Activated CD8-positive, alpha-beta memory T cell treated with anti-CD3 and anti-CD28 coated beads, Interleukin-2, amount 50 U/mL, for 4 hours (primary cell): ENCODE data around the gene TRAF7.

Source experiments
- DNase-seq: peaks from one replicate; pipeline ENCODE4 v3.0.0-alpha.2; 2020

The TRAF7 gene

DNA sequence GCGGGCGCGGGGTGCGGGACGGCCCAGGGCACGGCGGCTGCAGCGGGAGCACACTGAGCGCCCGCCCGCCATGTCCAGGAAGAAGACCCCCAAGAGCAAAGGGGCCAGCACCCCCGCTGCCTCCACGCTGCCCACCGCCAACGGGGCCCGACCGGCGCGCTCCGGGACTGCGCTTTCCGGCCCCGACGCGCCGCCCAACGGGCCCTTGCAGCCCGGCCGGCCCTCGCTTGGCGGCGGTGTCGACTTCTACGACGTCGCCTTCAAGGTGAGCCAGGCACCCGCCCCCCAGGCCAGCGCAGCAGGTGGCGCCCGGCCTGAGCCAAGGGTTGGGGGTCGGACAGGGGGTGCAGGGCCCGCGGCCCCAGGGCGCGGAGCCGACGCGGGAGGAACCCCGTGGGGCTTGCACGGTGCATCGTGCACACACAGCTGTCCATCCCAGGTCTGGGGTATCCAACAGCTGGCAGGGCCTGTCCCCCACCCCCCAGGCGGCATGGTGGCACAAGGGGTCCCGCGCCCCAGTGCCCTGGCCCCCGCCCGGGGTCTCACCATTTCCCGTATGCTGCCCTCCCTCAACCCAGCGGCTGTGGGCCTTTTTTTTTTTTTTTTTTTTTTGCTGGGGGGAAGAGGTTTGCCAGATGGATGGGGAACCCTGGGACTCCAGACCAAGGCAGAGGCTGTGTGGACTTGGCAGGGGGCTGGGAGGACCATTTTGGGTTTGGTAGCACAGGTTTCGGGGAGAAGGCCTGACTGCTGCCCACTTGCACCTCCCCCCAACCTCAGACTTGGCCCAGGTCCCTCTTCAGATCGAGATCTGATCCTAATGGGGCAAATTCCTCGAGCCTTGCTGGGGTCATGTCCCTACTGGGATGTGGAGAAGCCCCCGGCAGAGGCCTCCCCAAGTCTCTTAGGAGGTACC lies 6.6 kb upstream of the TRAF7 start:
- no peak for DNase-seq

DNA sequence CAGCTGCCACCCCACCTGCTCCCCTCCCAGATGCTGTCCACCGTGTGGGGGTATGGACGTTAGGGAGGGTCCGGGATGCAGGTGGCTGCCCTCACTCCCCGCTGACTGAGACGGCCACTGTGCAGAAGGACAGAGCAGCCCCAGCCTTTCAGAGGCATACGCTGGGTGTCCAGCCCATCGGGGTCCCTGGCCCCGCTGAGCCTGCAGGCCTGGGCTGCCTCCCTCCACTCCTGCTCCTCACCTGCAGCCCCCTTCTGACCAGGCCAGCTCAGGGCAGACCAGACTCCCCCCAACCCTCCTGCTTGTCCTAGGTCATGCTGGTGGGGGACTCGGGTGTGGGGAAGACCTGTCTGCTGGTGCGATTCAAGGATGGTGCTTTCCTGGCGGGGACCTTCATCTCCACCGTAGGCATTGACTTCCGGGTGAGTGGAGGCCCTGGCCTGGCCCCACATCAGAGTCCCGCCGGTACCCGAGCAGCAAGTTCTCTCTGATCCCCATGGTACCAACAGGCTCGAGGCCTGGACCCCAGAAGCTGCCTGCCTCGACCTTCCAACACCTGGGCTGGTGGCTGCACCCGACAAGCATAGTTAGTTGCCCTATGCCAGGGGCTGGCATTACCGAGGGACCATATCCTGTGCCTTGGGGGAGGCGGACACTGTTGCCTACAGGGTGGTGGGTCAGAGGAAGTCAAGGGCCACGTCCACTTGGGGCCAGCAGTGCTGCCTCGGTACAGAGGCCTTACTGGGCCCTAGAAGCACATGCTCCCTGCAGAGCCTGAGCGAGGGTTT lies 5.8 kb upstream of the TRAF7 start:
- DNase-seq = no peak

DNA sequence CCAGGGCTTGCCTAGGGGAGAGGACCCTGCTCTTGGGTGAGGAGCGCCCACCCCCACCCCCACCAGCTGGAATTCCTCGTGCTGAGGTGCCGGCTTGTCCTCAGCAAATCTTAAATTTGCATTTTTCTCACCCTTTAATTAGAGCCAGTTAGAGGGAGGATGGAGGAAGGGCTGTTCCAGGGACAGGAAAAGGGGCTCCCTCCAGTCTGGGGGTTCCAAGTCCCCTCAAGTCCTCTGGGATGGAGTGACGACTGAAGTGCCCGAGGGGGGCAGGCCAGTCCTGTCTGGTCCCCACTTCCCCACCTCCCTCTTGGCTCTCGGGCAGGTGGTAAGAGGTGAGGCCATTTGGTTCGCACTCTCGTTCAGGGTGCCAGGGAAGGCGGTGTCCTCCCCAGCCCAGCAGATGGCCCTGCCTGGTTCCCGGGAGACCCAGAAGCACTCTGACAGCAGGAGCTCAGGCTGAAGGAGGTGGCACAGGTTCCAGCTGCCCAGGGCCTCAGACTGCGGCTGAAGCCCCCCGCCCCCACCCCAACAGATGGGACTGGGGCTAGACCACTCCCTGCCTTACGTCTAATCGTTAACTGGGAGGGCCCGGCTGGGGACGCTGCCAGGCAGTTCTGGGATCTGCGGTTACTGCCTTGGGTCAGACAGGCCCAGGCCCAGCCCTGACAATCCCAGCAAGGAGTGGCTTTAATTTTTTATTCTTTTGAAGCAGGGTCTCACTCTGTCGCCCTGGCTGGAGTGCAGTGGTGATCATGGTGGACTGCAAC lies 5.0 kb upstream of the TRAF7 start:
- no peak for DNase-seq

GRCh38 chr16:2151188-2152091 lies 4.1 kb upstream of the TRAF7 start:
- no peak for DNase-seq

- no peak for DNase-seq
Measured at GRCh38 chr16:2152695-2153506, 2.7 kb upstream of the TRAF7 start.

DNA sequence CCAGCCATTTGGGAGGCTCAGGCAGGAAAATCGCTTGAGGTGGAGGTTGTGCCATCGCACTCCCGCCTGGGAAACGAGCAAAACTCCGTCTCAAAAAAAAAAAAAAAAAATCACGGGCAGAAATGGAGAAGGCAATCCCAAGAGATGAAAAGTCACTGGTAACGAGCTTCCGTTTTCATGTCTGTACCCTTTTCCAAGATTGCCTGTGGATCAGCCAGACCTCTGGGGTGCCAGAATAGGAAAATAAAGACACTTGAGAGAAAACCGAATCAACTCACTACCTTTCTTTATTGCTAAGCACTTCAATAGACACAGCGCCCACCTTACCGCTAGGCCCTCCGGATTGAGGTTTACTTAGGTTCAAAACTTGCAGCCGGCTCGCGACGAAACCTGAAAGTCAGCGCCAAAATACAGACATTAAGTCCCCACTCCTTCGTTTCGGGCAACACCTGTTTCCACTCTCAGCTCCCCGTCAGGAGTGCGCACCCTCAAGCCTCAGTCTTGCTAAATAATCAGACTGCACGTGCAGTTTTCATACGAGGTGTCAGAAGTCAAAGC lies 970 bp upstream of the TRAF7 start:
- no peak for DNase-seq

- no peak for DNase-seq
Measured at GRCh38 chr16:2155977-2156848, 631 bp downstream of the TRAF7 start.

DNA sequence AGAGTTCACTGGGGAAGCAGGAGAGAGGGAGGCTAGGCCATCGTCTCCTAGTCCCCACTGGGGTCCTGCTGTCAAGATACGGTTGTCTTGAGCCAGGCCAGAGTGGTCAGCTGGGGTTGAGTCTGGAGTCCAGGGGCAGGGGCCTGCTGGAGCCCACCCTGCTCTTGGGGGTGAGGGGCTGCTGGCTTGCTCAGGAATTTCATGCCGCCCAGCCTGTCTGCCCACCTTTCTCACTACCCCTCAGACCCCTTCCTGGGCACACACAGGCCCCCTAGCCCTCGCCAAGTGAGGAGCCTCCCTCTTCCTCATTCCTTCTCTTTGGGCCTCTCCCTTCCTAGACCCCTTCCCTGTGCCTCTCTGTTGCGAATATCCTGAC lies 1.3 kb downstream of the TRAF7 start:
- DNase-seq = no peak

GRCh38 chr16:2157480-2158261 lies 2.1 kb downstream of the TRAF7 start:
- no peak for DNase-seq

DNA sequence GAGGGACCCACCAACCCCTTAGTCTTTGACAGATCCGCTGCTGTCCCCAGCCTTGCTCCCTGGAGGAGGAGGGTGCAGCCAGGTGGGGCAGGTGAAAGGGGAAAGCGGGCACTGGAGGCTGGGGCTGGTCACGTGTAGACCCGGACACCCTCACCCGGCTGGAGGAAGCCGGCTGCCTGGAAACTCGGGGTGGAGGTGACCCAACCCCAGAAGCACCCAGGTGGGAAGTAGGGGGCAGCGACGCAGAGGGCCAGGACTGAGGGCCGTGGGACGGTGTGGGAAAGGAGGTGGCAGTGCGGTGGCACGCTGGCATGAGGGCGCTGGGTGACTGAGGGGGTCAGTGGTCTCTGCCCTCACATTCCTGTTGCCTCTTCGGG lies 2.7 kb downstream of the TRAF7 start:
- no peak for DNase-seq

- no peak for DNase-seq
Measured at GRCh38 chr16:2159175-2159838, 3.7 kb downstream of the TRAF7 start.

GRCh38 chr16:2160915-2161551 lies 5.5 kb downstream of the TRAF7 start:
- no peak for DNase-seq

DNA sequence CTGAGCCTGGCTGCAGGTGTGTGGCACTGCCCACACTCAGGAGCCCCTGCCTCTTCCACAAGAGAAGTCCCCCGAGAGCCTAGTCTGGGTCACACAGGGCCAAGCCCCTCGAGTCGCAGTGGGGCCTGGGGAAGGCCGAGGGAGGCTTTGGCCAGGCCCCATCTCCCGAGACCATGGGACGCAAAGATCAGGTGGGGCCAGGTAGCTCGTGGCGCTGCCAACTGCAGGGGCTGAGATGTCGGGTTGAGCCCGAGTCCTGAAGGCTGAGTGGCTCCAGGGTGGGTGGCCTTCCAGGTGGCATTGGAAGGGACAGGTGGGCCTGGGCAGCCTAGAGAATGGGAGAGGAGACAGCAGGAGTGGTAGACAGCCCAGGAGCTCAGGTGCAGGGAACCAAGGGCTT lies 6.3 kb downstream of the TRAF7 start:
- DNase-seq = no peak

- DNase-seq = no peak
Measured at GRCh38 chr16:2162676-2163118, 7.1 kb downstream of the TRAF7 start.

DNA sequence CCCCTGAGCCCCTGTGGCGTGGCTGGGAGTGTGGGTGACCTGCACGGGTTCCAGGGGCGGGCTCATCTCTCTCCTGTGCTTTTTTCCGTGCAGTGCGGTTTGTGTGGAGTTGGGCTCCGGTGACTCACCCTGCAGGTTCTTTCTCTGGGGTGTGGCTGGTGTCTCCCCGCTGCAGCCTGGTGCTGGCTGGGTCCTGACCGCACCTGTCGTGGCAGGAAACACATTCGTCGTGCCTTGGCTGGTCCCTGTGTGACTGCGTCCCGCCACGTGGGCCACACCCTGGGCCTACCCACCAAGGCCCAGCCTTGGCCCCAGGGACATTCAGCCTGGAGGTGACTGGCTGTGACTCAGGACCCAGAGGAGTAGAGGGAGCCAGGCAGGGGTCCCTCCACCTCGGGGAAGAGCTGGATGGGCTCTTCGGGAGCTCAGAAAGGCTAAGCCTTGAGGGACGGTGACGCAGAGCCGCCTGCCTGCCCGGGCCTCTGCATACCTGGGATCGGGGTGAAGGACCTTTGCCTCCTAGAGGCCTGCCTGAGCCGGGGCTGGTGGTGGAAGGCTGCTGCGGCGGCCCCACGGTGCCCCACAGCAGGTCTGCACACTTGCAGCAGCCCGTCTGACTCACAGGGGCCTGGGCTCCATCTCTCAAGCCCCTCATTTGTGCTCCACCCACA lies 7.8 kb downstream of the TRAF7 start:
- no peak for DNase-seq

DNA sequence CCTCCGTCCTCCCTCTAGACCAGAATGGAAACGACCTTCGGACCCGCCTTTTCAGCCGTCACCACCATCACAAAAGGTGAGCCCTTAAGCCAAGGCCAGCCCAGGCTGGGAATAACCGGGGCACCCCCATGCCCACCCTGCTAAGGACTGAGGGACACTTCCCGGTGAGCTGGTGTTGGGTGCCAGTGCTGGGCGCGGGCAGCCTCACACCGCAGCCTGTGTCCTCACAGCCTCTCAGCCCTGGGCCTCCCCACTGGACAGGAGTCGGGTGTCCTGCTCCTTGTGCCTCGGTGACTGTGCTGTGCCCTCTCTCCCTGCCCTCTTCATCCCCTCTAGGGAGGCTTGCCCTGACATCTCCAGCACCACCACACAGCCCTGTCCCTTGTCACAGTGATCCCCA lies 10.3 kb downstream of the TRAF7 start:
- no peak for DNase-seq

- no peak for DNase-seq
Measured at GRCh38 chr16:2166263-2167067, 10.9 kb downstream of the TRAF7 start.
